ENCODE results near the gene ARHGAP18.

Gene ARHGAP18

DNA sequence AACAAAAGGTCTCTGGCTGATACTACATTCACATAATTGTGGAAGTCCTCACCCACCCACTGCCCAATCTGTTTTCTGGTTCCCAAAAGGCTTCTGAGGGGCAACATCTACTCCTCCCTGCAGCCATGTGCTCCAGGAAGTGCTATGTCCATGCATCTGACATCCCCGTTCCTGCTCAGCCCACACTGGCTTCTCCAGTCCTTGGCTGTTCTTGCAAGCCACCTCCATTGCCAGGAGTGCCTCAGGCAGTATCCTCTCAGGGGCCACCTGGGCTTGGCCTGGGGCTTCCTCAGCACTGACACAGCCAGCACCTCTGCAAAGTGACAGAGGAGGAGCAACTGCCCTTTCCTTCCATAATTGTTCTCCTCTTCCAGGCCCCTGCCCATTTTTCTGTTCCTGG, 18.3 kb downstream of the ARHGAP18 start:
- DNase-seq (ENCODE audit: low spot score): no peak
- TF ChIP-seq, protein P1, sequence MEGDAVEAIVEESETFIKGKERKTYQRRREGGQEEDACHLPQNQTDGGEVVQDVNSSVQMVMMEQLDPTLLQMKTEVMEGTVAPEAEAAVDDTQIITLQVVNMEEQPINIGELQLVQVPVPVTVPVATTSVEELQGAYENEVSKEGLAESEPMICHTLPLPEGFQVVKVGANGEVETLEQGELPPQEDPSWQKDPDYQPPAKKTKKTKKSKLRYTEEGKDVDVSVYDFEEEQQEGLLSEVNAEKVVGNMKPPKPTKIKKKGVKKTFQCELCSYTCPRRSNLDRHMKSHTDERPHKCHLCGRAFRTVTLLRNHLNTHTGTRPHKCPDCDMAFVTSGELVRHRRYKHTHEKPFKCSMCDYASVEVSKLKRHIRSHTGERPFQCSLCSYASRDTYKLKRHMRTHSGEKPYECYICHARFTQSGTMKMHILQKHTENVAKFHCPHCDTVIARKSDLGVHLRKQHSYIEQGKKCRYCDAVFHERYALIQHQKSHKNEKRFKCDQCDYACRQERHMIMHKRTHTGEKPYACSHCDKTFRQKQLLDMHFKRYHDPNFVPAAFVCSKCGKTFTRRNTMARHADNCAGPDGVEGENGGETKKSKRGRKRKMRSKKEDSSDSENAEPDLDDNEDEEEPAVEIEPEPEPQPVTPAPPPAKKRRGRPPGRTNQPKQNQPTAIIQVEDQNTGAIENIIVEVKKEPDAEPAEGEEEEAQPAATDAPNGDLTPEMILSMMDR (IDR thresholded peaks at IDR 0.05; ENCODE audit: extremely low read depth, insufficient read depth, missing control alignments): no peak
- in situ Hi-C loops (cut with MboI; ENCODE audit: low pct_unique_long_range_greater_than_20kb, low sequenced_read_pairs, unreplicated experiment): no loop called here

DNA sequence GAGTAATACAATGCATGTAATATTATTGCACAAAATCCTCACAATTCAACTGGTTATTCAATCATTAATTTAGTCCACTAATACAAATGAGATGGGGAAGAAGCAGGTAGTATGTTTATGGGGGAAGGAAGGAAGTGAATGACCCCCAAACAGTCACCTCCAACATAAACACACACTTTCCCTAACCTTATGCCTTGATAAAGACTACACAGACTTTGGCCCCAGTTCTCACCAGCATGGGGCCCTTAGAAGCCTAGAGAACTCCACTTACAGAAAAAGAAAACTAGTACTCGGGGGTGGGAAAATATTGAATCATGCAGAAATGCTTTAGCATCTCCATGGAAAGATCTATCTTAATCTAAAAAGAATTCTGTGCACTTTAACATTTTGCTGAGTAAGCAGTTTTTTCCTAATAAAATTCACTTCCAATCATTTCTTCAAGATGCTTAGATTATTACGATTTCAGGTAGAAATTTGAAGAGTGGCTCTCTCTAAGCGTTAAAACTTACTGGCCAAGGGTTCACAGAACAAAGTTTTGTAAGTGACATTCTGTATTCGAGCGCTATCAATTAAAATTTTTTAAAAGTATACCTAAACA, 18.8 kb downstream of the ARHGAP18 start:
- in situ Hi-C loops (cut with MboI; ENCODE audit: low pct_unique_long_range_greater_than_20kb, low sequenced_read_pairs, unreplicated experiment): no loop called here
- no peak for DNase-seq (ENCODE audit: low spot score)
- TF ChIP-seq, protein P1 (IDR thresholded peaks at IDR 0.05; ENCODE audit: extremely low read depth, insufficient read depth, missing control alignments): no peak

DNA sequence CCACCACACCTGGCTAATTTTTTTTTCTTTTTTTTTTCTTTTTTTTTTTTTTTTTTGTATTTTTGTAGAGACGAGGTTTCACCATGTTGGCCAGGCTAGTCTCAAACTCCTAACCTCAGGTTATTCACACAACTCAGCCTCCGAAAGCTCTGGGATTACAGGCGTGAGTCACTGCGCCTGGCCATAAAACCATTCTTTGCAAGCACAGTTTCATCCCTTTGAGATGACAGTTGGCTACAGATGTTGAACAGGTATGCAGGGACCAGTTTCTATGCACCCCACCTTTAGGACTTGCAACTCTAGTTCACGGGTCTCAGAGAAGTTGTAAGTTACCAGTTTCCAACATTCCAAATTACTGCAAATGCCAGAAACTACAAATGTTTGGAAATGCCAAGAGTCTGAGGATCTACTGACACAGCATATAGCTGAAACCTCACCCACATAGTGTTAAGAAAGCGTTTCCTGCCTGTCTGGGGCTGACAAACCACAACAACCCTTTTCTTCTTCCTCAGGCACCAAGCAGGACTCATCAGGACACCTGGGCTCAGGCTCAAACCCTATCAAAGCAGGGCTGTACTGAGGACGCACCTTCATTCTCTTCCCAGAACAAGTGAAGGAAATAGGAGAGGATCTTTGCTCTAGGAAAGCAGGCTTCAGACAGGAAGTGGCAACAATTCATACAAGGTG, 22.9 kb downstream of the ARHGAP18 start:
- DNase-seq (ENCODE audit: low spot score): peak; percentile 19
- TF ChIP-seq, protein P1 (IDR thresholded peaks at IDR 0.05; ENCODE audit: extremely low read depth, insufficient read depth, missing control alignments): no peak
- in situ Hi-C loops (cut with MboI; ENCODE audit: low pct_unique_long_range_greater_than_20kb, low sequenced_read_pairs, unreplicated experiment): no loop called here

DNA sequence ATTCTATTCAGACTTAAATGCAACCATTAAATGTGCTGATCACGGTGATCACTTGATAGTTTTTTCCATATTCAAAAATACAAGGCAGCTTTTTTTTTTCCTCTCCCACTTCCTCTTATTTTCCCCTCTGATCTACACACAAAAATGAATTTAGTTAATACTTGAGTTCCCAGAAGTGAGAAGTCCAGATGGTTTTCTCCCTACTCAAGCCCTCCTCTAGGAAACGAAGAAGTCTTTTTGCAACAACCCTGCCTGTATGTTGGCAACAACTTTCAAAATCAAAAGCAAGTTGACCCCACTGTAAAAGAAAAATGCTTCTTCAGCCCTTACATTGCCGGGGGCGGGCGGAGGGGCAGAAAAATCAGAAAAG, 24.3 kb downstream of the ARHGAP18 start:
- TF ChIP-seq, protein P1 (IDR thresholded peaks at IDR 0.05; ENCODE audit: extremely low read depth, insufficient read depth, missing control alignments): no peak
- in situ Hi-C loops (cut with MboI; ENCODE audit: low pct_unique_long_range_greater_than_20kb, low sequenced_read_pairs, unreplicated experiment): no loop called here
- DNase-seq (ENCODE audit: low spot score): no peak

DNA sequence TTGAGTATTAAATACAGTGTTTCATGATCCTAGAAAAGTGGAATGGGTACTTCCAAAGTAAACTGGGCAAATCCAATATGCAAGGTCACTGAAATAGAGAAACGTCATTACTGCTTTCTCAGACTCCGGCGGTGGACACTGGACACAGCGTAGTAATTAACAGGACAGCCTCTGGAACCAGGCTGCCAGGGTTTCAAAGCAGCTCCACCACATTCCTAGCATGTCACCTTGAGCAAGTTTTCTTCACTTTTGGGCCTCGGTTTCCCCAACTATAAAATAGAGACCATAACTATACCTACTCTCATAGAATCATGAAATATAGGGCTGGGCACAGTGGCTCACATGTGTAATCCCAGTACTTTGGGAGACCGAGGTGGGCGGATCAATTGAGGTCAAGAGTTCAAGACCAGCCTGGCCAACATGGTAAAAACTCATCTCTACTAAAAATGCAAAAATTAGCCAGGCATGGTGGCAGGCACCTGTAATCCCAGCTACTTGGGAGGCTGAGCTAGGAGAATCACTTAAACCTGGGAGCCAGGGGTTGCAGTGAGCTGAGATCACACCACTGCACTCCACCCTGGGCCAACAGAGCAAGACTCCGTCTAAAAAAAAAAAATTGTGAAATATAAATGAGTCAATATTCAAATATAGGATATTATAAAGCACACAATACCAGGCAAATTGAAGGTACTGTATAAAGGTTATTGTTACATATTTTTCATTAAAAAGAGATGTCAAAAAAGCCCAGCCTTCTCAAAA, 24.9 kb downstream of the ARHGAP18 start:
- TF ChIP-seq, protein P1 (IDR thresholded peaks at IDR 0.05; ENCODE audit: extremely low read depth, insufficient read depth, missing control alignments): no peak
- in situ Hi-C loops (cut with MboI; ENCODE audit: low pct_unique_long_range_greater_than_20kb, low sequenced_read_pairs, unreplicated experiment): no loop called here
- no peak for DNase-seq (ENCODE audit: low spot score)

DNA sequence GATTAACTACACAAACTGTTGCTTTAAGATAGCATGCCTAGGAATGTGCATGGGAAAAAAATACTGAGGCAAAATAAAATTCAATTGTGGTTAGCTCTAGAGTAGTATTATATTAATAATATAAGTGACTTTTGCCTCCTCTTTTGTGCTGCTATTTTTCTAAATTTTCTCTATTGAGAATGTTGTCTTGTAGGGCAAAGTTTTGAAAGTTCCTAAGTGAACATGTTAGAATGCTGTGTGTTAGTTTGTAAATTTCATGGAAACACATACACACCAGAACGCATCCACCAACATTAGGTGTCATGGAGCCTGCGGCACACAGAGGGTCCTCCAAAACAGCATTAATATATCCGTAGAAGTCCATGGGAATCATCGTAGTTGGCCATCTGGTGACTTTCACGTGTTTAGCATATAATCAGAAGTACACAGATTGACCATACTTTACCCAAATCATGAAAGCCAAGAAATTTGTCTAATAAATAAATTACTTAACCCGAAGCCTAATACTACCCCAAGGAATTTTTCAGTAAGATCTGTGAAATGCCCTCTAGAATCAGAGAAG, 25.6 kb downstream of the ARHGAP18 start:
- no peak for DNase-seq (ENCODE audit: low spot score)
- in situ Hi-C loops (cut with MboI; ENCODE audit: low pct_unique_long_range_greater_than_20kb, low sequenced_read_pairs, unreplicated experiment): no loop called here
- TF ChIP-seq, protein P1 (IDR thresholded peaks at IDR 0.05; ENCODE audit: extremely low read depth, insufficient read depth, missing control alignments): no peak
